Vagina (tissue), 2 donors: Measurements from ENCODE around the gene EXOC3.

ENCODE experiments used
- CTCF ChIP-seq, 3 experiments: fragments of 450-650 bp in 2 of 3; fragments of 200-600 bp in 1 of 3; sonication (generic) in 1 of 3; IDR thresholded peaks; one replicate each; pipeline ENCODE4 v1.5.1; 2017 to 2019; ENCODE audit warnings: antibody characterized with exemption in 3 of 3, mild to moderate bottlenecking in 2 of 3, moderate library complexity in 2 of 3
- POLR2A ChIP-seq, 2 donors: fragments of 450-650 bp; IDR thresholded peaks; one replicate each; pipeline ENCODE4 v1.6.1; 2017; ENCODE audit warnings: antibody characterized with exemption in 2 of 2, mild to moderate bottlenecking in 2 of 2, moderate library complexity in 2 of 2
- POLR2AphosphoS5 ChIP-seq, 2 donors: sonication (generic); formaldehyde crosslinking; IDR thresholded peaks; one replicate each; pipeline ENCODE4 v1.9.0; 2017; ENCODE audit warnings: antibody characterized with exemption in 2 of 2, mild to moderate bottlenecking in 2 of 2, low read depth in 1 of 2; ENCODE audit not compliant: insufficient read depth in 1 of 2

- no peak for TF ChIP-seq CTCF (IDR thresholded peaks at IDR 0.05)
- TF ChIP-seq POLR2A (IDR thresholded peaks at IDR 0.05): no peak
- TF ChIP-seq POLR2AphosphoS5 (IDR thresholded peaks at IDR 0.05; ENCODE audit: insufficient read depth in 1 of 2, low read depth in 1 of 2): no peak
These were observed 41.6 kb upstream of the EXOC3 start for GRCh38 chr5:401146-402034.
